GM18858 (cell line): ENCODE data around the gene SKOR1.

Experiments
- ATAC-seq: cut with Tn5 transposase; IDR thresholded peaks from one replicate; pipeline ENCODE4 v1.9.1; 2021; ENCODE audit not compliant: unreplicated experiment

SKOR1 gene

GRCh38 chr15:67832031-67832551 is 6.8 kb downstream of the SKOR1 start:
- no peak for ATAC-seq

- no peak for ATAC-seq
These were observed 7.8 kb downstream of the SKOR1 start for GRCh38 chr15:67832897-67833709.

- ATAC-seq = no peak
These were observed 8.6 kb downstream of the SKOR1 start for GRCh38 chr15:67833710-67834511.

GRCh38 chr15:67834581-67835296 is 9.4 kb downstream of the SKOR1 start:
- ATAC-seq = no peak

- ATAC-seq = no peak
These were observed 10.2 kb downstream of the SKOR1 start for GRCh38 chr15:67835297-67836133.

GRCh38 chr15:67836134-67836455 is 10.8 kb downstream of the SKOR1 start:
- no peak for ATAC-seq

GRCh38 chr15:67836477-67836876 is 11.2 kb downstream of the SKOR1 start:
- no peak for ATAC-seq

GRCh38 chr15:67836955-67837354 is 11.6 kb downstream of the SKOR1 start:
- ATAC-seq = no peak

- ATAC-seq = no peak
These were observed 13.6 kb downstream of the SKOR1 start for GRCh38 chr15:67838789-67839332.

GRCh38 chr15:67839499-67839928 is 14.2 kb downstream of the SKOR1 start:
- peak; percentile 10 for ATAC-seq

- ATAC-seq = peak; percentile 59
These were observed 14.8 kb downstream of the SKOR1 start, which contains the start of gene RNU6-1 for GRCh38 chr15:67839929-67840748. TSS of gene RNU6-1 (minus strand) at chr15:67840045.

- ATAC-seq = no peak
These were observed 15.6 kb downstream of the SKOR1 start for GRCh38 chr15:67840749-67841512.

GRCh38 chr15:67841513-67841762 is 16.1 kb downstream of the SKOR1 start:
- ATAC-seq = no peak

- no peak for ATAC-seq
These were observed 17.8 kb downstream of the SKOR1 start for GRCh38 chr15:67843092-67843501.

- no peak for ATAC-seq
These were observed 18.5 kb downstream of the SKOR1 start for GRCh38 chr15:67843571-67844387.

GRCh38 chr15:67845974-67846373 is 20.7 kb downstream of the SKOR1 start:
- ATAC-seq = no peak

- no peak for ATAC-seq
These were observed 24.2 kb downstream of the SKOR1 start for GRCh38 chr15:67849538-67849937.

- ATAC-seq = no peak
These were observed 25.0 kb downstream of the SKOR1 start for GRCh38 chr15:67850336-67850735.
